Calu3 (cell line): ENCODE data around the gene MAP3K15. TPM values are rescaled to one million over a fixed set of nuclear protein-coding genes. Genes with fewer than 3 reads are reported as not detected.
"Not testable (repeated sequence)": the region's sequence is repeated elsewhere in the genome, so short reads cannot be mapped to it uniquely, and the experiment has no call there.

Experiments used
- BruUV-seq: library from RNA; stranded (reverse); fragments of 400-500 nt; replicated peaks from 2 replicates; lab custom pipeline; 2021; lab: Mats Ljungman, UMichigan
- CTCF ChIA-PET: fragments of 300-600 bp; sonication (Branson Sonifier 250); formaldehyde crosslinking; loops from one replicate; lab custom pipeline; 2022; ENCODE audit warnings: antibody characterized with exemption; lab: Charles Lee
- DNase-seq: peaks from one replicate; pipeline ENCODE4 v3.0.0; 2022
- H3K27ac Mint-ChIP-seq: one replicate; pipeline ENCODE4 v1.8.0; 2022; ENCODE audit warnings: mixed read lengths; ENCODE audit not compliant: unreplicated experiment
- H3K27me3 Mint-ChIP-seq: one replicate; pipeline ENCODE4 v1.8.0; 2022; ENCODE audit warnings: mixed read lengths; ENCODE audit not compliant: unreplicated experiment
- H3K36me3 Mint-ChIP-seq: one replicate; pipeline ENCODE4 v1.8.0; 2022; ENCODE audit warnings: mild to moderate bottlenecking, moderate library complexity, mixed read lengths; ENCODE audit not compliant: insufficient read depth, unreplicated experiment
- H3K4me1 Mint-ChIP-seq: one replicate; pipeline ENCODE4 v1.8.0; 2022; ENCODE audit warnings: mild to moderate bottlenecking, low read depth, mixed read lengths; ENCODE audit not compliant: unreplicated experiment
- H3K4me3 Mint-ChIP-seq: one replicate; pipeline ENCODE4 v1.8.0; 2022; ENCODE audit warnings: mild to moderate bottlenecking, low read depth, moderate library complexity, mixed read lengths; ENCODE audit not compliant: unreplicated experiment
- H3K9me3 Mint-ChIP-seq: one replicate; pipeline ENCODE4 v1.8.0; 2022; ENCODE audit warnings: low read depth, mixed read lengths; ENCODE audit not compliant: unreplicated experiment
- CTCF ChIP-seq: fragments of 200-600 bp; IDR thresholded peaks from one replicate; pipeline ENCODE4 v1.8.0; 2022; ENCODE audit warnings: antibody characterized with exemption; ENCODE audit not compliant: unreplicated experiment
- intact Hi-C: fragments of 100-400 bp; cut with micrococcal nuclease; formaldehyde crosslinking; loops from one replicate; pipeline ENCODE4 v1.10.0; 2022; ENCODE audit not compliant: unreplicated experiment
- total RNA-seq: library from RNA; stranded (reverse); gene quantifications from 2 replicates; pipeline ENCODE4 v1.2.3, GENCODE V29; 2022

MAP3K15 gene
- total RNA-seq, 1 experiment from 2014 or later, result 4.8 TPM

- DNase-seq, result no peak
- Mint-ChIP-seq H3K27me3 (no peaks in the 10 kb centered on the region), H3K4me1 (peaks cover 9% of the 10 kb centered on the region), H3K27ac (no peak overlapping the region), H3K36me3 (no peaks in the 10 kb centered on the region), H3K4me3 (no peak overlapping the region), H3K9me3 (no peaks in the 10 kb centered on the region)
- CTCF ChIA-PET, result no interaction called here
- intact Hi-C loops, result no loop called here
- no TSS peak for BruUV-seq
- TF ChIP-seq CTCF, result no peak
Measured at GRCh38 chrX:19443869-19444526, 71.3 kb downstream of the MAP3K15 start.

- no peak overlapping the region for H3K27ac Mint-ChIP-seq
- no peaks in the 10 kb centered on the region for H3K9me3 Mint-ChIP-seq
- no peaks in the 10 kb centered on the region for H3K27me3 Mint-ChIP-seq
- CTCF ChIA-PET, result no interaction called here
- no TSS peak for BruUV-seq
- no peak for TF ChIP-seq CTCF
- peak; percentile 21 for DNase-seq
- intact Hi-C loops, result no loop called here
- peaks cover 9% of the 10 kb centered on the region for H3K4me1 Mint-ChIP-seq
- H3K36me3 Mint-ChIP-seq, result no peaks in the 10 kb centered on the region
- no peak overlapping the region for H3K4me3 Mint-ChIP-seq
Measured at GRCh38 chrX:19440713-19441112, 74.6 kb downstream of the MAP3K15 start.

- H3K27ac Mint-ChIP-seq, H3K4me3 Mint-ChIP-seq, H3K4me1 Mint-ChIP-seq, CTCF ChIA-PET, intact Hi-C loops, H3K27me3 Mint-ChIP-seq, DNase-seq, H3K36me3 Mint-ChIP-seq, BruUV-seq, H3K9me3 Mint-ChIP-seq: not testable (repeated sequence)
Measured at GRCh38 chrX:19422661-19423060, 92.6 kb downstream of the MAP3K15 start.

- H3K36me3 Mint-ChIP-seq, result no peaks in the 10 kb centered on the region
- no peak overlapping the region for H3K4me3 Mint-ChIP-seq
- no peaks in the 10 kb centered on the region for H3K4me1 Mint-ChIP-seq
- H3K27me3 Mint-ChIP-seq, result no peaks in the 10 kb centered on the region
- no peak overlapping the region for H3K27ac Mint-ChIP-seq
- H3K9me3 Mint-ChIP-seq, result no peaks in the 10 kb centered on the region
- CTCF ChIA-PET, result no interaction called here
- intact Hi-C loops, result no loop called here
- DNase-seq, result no peak
- TF ChIP-seq CTCF, result no peak
- BruUV-seq, result no TSS peak
Measured at GRCh38 chrX:19410259-19410658, 105.0 kb downstream of the MAP3K15 start.

- Mint-ChIP-seq H3K27me3 (no peaks in the 10 kb centered on the region), H3K4me3 (no peak overlapping the region), H3K9me3 (no peaks in the 10 kb centered on the region), H3K36me3 (no peaks in the 10 kb centered on the region), H3K27ac (no peak overlapping the region), H3K4me1 (no peaks in the 10 kb centered on the region)
- CTCF ChIA-PET, result no interaction called here
- DNase-seq, result no peak
- BruUV-seq, result no TSS peak
- intact Hi-C loops, result no loop called here
- no peak for TF ChIP-seq CTCF
Measured at GRCh38 chrX:19403696-19404095, 111.6 kb downstream of the MAP3K15 start.
